Hematopoietic multipotent progenitor cell treated with erythropoietin and hydrocortisone succinate and interleukin-3 and kit ligand, for 6 days (in vitro differentiated cells): ENCODE data around the gene NMS.

Experiments
- DNase-seq: peaks from one replicate; pipeline ENCODE4 v3.0.0-alpha.2; 2015

The NMS gene

DNA sequence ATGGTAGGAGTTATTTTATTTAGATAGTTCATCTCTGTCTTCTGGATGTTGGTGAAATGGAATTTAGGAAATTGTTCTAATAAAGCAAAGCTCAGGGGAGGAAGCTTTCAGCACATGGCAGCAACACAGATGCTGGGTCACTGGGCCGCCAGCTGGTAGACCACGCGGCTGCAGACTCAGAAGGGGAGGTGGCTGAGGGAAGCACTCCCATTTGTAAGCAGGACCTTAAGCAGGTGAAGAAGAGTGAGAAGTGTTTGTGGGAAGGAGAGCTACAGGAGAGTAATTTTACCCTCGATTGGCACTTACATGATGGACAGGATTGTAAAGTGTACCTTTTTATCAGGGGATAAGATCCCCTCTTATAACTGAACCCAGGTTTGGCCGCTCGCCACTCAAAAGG lies 24.4 kb downstream of the NMS start:
- DNase-seq: no peak

- no peak for DNase-seq
These were observed 32.5 kb downstream of the NMS start for GRCh38 chr2:100502782-100503181.

DNA sequence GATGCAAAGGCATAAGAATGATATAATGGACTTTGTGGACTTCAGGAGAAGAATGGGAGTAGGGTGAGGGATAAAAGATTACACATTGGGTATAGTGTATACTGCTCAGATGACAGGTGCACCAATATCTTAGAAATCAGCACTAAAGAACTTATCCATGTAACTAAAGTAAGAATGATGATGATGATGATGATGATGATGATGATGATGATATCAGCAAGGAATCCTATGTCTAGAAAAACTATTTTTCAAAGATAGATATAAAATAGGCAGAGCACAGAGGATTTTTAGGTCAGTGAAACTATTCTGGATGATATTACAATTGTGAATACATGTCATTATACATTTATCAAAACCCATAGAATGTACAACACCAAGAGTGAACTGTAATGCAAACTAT lies 34.3 kb downstream of the NMS start:
- DNase-seq: no peak

GRCh38 chr2:100509066-100509465 lies 38.8 kb downstream of the NMS start:
- DNase-seq: no peak

- DNase-seq: peak; percentile 94
These were observed 43.4 kb downstream of the NMS start for GRCh38 chr2:100513650-100514049.

GRCh38 chr2:100517556-100517955 lies 47.3 kb downstream of the NMS start:
- DNase-seq: no peak

GRCh38 chr2:100518801-100519200 lies 48.5 kb downstream of the NMS start:
- DNase-seq: no peak

GRCh38 chr2:100520224-100520623 lies 49.9 kb downstream of the NMS start:
- no peak for DNase-seq

- DNase-seq: no peak
These were observed 52.1 kb downstream of the NMS start for GRCh38 chr2:100522430-100522829.

GRCh38 chr2:100524331-100524730 lies 54.0 kb downstream of the NMS start:
- DNase-seq: no peak

GRCh38 chr2:100526868-100527267 lies 56.6 kb downstream of the NMS start:
- DNase-seq: no peak

GRCh38 chr2:100527440-100528015 lies 57.2 kb downstream of the NMS start:
- DNase-seq: no peak

DNA sequence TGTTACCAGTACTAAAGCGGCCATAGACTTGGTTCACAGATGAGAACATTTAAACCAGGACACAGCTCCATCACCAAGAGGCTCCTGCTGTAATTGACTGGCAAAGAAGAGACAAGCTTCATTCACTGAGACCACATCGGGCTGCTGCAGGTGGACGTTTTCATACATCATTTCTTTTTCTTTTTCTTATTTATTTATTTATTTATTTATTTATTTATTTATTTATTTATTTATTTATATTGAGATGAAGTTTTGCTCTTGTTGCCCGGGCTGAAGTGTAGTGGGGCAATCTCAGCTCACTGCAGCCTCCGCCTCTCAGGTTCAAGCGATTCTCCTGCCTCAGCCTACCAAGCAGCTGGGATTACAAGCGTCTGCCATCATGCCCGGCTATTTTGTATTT lies 58.9 kb downstream of the NMS start:
- DNase-seq: no peak

DNA sequence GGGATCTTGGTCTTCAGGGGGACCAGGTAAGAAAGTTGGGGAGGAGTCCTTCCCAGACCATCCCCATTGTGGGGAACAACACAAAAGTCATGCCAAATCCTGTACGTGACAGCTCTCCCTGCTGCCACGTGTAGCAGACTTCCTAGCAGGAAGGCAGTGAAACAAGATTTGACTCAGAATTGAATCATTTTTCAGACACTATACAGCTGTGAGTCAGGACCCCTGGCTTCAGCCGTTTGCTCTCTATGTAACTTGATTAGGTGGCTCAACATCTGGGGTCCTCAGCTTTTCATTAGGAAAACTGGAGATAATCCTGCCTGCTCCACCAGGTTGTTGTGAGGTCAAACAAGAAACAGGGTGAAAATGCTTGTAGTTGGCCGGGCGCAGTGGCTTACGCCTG lies 59.6 kb downstream of the NMS start:
- DNase-seq: no peak
